HepG2 (cell line): Measurements from ENCODE around the gene SMDT1. TPM values are rescaled to one million over a fixed set of nuclear protein-coding genes. Genes with fewer than 3 reads are reported as not detected.

ENCODE experiments used
- AKNA ChIP-seq: sonication (generic); formaldehyde crosslinking; IDR thresholded peaks from 2 replicates; pipeline ENCODE4 v1.4.0; 2020; ENCODE audit warnings: missing genetic modification reagents, borderline replicate concordance
- CTCF ChIP-seq: sonication (generic); formaldehyde crosslinking; IDR thresholded peaks from 2 replicates; pipeline ENCODE4 v1.5.0; 2020; ENCODE audit warnings: mild to moderate bottlenecking, missing genetic modification reagents, moderate library complexity
- ETV6 ChIP-seq: sonication (generic); formaldehyde crosslinking; conservative IDR thresholded peaks from 2 replicates; pipeline ENCODE4 v1.4.0; 2020; ENCODE audit warnings: missing genetic modification reagents
- KDM2A ChIP-seq: sonication (generic); formaldehyde crosslinking; IDR thresholded peaks from 2 replicates; pipeline ENCODE4 v1.4.0; 2020; ENCODE audit warnings: low read depth, missing genetic modification reagents, borderline replicate concordance
- NCOA1 ChIP-seq: sonication (generic); formaldehyde crosslinking; IDR thresholded peaks from 2 replicates; pipeline ENCODE4 v1.9.0; 2021; ENCODE audit warnings: missing genetic modification reagents
- NPAS2 ChIP-seq: sonication (generic); formaldehyde crosslinking; IDR thresholded peaks from 2 replicates; pipeline ENCODE4 v1.8.0; 2022; ENCODE audit warnings: mild to moderate bottlenecking, missing genetic modification reagents, borderline replicate concordance
- POLR2AphosphoS5 ChIP-seq: IDR thresholded peaks from 2 replicates; pipeline ENCODE4 v1.6.1; 2012; ENCODE audit warnings: low read depth, low read length
- REL ChIP-seq: sonication (generic); formaldehyde crosslinking; conservative IDR thresholded peaks from 2 replicates; pipeline ENCODE4 v1.8.0; 2022; ENCODE audit warnings: mild to moderate bottlenecking, missing genetic modification reagents, moderate library complexity
- SAFB2 ChIP-seq: sonication (generic); formaldehyde crosslinking; IDR thresholded peaks from 2 replicates; pipeline ENCODE4 v1.5.1; 2020; ENCODE audit warnings: missing genetic modification reagents, low read depth, mild to moderate bottlenecking, borderline replicate concordance
- TBX2 ChIP-seq: sonication (generic); formaldehyde crosslinking; IDR thresholded peaks from 2 replicates; pipeline ENCODE4 v1.5.0; 2020; ENCODE audit warnings: missing genetic modification reagents, mild to moderate bottlenecking, borderline replicate concordance
- TCF12 ChIP-seq, 2 experiments: fragments of 450-650 bp in 1 of 2; sonication (generic) in 1 of 2; formaldehyde crosslinking in 1 of 2; IDR thresholded peaks; 2 replicates each; pipeline versions ENCODE4 v1.6.1 to v1.8.0; 2017 to 2022; ENCODE audit warnings: antibody characterized with exemption in 1 of 2, mild to moderate bottlenecking in 1 of 2, missing genetic modification reagents in 1 of 2, moderate library complexity in 1 of 2
- XBP1 ChIP-seq: sonication (generic); formaldehyde crosslinking; IDR thresholded peaks from 2 replicates; pipeline ENCODE4 v1.5.0; 2020; ENCODE audit warnings: missing genetic modification reagents
- ZNF383 ChIP-seq: sonication (generic); formaldehyde crosslinking; IDR thresholded peaks from 2 replicates; pipeline ENCODE4 v1.4.0; 2020; ENCODE audit warnings: missing genetic modification reagents, mild to moderate bottlenecking, borderline replicate concordance
- ZNF777 ChIP-seq: sonication (generic); formaldehyde crosslinking; IDR thresholded peaks from 2 replicates; pipeline ENCODE4 v1.4.0; 2020; ENCODE audit warnings: missing genetic modification reagents
- polyA plus RNA-seq, 8 experiments: library from polyadenylated mRNA; depleted of rRNA in 3 of 8; stranded (reverse) in 7 of 8; unstranded in 1 of 8; fragments of >200 nt; fragmentation: Illumina TruSeq in 4 of 8; extraction: Trizol in 4 of 8; gene quantifications; 2 replicates each; pipeline versions ENCODE4 v1.2.1 to v1.2.3, GENCODE V29; 2011 to 2016; ENCODE audit warnings: low read depth in 4 of 8, missing spikeins in 1 of 8, mixed read lengths in 1 of 8; ENCODE audit not compliant: insufficient read depth in 1 of 8
- total RNA-seq, 5 experiments: library from RNA; depleted of rRNA; stranded (reverse); fragments of >200 nt; fragmentation: Illumina TruSeq; extraction: Trizol; gene quantifications; 2 replicates each; pipeline ENCODE4 v1.2.3, GENCODE V29; 2016; ENCODE audit warnings: low read depth in 1 of 5
- TF ChIP-seq, protein P1 (sequence below): sonication (generic); formaldehyde crosslinking; IDR thresholded peaks from 2 replicates; pipeline ENCODE4 v1.5.0; 2020; ENCODE audit warnings: mild to moderate bottlenecking, missing genetic modification reagents, borderline replicate concordance
- TF ChIP-seq, protein P2 (sequence below): sonication (generic); formaldehyde crosslinking; IDR thresholded peaks from 2 replicates; pipeline ENCODE4 v1.4.0; 2020; ENCODE audit warnings: missing genetic modification reagents; ENCODE audit errors: not compliant biosample characterization

The SMDT1 gene
- total and polyA plus RNA-seq, 2 of the 13 experiments (the other 11 are each of a cell fraction or from before 2014, with no cell fraction given), result 8.3 to 26.6 TPM

DNA sequence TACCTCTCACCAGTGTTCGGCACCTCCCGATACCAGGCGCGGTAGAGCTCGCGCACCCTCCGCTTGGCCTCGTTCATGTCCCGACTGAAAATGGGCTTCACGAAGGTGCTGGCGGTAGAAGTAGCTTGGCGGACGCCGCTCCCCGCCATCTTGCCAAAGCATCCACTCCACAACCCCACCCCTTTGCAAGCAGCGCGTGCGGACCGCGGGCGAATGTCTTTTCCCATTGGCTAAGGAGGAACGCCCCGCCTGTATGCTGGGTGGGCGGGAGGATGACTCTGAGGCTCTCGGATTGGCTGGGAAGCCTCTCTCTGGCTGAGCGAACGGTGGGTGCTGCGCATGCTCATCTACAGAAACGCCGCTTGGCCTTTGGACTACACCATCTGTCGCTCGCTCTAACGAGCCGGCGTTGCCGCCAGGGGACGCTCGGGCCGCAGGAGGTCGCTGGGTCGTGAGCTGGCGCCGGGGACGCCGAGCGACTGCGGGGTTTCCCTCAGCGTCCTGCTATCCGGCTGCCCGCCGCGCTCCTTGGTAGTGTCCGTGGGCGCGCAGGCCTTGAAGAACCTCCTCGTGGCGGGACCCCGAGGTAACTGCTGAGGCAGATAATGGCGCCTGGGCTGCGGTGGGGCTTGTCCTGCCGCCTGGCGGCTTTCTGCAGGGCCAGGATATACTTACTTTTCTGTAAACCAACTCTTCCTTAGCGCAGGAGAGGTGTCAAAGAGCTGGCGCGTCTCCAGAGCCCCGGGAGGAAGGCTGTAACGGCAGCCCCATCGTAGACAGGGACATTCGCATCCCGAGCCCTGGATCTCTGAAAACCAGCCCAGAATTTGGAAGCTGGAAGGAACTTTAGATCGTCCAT, 11.3 kb downstream of the SMDT1 start, which contains the start of gene NDUFA6 (continued):
- peak; percentile 83; the same call in 1 of the 2 replicates for TF ChIP-seq SAFB2
- TF ChIP-seq KDM2A, result peak; percentile 96
- no peak for TF ChIP-seq ZNF383 (CRISPR knock-in tag)
- peak; percentile 72 for TF ChIP-seq ZNF777 (CRISPR knock-in tag)
- TF ChIP-seq, protein P1, sequence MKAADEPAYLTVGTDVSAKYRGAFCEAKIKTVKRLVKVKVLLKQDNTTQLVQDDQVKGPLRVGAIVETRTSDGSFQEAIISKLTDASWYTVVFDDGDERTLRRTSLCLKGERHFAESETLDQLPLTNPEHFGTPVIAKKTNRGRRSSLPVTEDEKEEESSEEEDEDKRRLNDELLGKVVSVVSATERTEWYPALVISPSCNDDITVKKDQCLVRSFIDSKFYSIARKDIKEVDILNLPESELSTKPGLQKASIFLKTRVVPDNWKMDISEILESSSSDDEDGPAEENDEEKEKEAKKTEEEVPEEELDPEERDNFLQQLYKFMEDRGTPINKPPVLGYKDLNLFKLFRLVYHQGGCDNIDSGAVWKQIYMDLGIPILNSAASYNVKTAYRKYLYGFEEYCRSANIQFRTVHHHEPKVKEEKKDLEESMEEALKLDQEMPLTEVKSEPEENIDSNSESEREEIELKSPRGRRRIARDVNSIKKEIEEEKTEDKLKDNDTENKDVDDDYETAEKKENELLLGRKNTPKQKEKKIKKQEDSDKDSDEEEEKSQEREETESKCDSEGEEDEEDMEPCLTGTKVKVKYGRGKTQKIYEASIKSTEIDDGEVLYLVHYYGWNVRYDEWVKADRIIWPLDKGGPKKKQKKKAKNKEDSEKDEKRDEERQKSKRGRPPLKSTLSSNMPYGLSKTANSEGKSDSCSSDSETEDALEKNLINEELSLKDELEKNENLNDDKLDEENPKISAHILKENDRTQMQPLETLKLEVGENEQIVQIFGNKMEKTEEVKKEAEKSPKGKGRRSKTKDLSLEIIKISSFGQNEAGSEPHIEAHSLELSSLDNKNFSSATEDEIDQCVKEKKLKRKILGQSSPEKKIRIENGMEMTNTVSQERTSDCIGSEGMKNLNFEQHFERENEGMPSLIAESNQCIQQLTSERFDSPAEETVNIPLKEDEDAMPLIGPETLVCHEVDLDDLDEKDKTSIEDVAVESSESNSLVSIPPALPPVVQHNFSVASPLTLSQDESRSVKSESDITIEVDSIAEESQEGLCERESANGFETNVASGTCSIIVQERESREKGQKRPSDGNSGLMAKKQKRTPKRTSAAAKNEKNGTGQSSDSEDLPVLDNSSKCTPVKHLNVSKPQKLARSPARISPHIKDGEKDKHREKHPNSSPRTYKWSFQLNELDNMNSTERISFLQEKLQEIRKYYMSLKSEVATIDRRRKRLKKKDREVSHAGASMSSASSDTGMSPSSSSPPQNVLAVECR (CRISPR knock-in tag), result peak; percentile 94; the same call in 1 of the 2 replicates
- TF ChIP-seq POLR2AphosphoS5, result peak; percentile 93
- TF ChIP-seq NPAS2 (CRISPR knock-in tag), result no peak
- TF ChIP-seq NCOA1 (CRISPR knock-in tag), result no peak
- TF ChIP-seq, protein P2, sequence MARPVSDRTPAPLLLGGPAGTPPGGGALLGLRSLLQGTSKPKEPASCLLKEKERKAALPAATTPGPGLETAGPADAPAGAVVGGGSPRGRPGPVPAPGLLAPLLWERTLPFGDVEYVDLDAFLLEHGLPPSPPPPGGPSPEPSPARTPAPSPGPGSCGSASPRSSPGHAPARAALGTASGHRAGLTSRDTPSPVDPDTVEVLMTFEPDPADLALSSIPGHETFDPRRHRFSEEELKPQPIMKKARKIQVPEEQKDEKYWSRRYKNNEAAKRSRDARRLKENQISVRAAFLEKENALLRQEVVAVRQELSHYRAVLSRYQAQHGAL (CRISPR knock-in tag), result no peak
- TF ChIP-seq REL, result no peak
- no peak for TF ChIP-seq TCF12 (IDR thresholded peaks at IDR 0.05)
- TF ChIP-seq TCF12 (CRISPR knock-in tag; IDR thresholded peaks at IDR 0.05), result no peak
- no peak for TF ChIP-seq AKNA (CRISPR knock-in tag)
- peak; percentile 70 for TF ChIP-seq TBX2 (CRISPR knock-in tag)
- no peak for TF ChIP-seq XBP1
- peak; percentile 100 for TF ChIP-seq CTCF (CRISPR knock-in tag)
- TF ChIP-seq ETV6, result no peak; the same call in 1 of the 2 replicates
